Measurements from ENCODE around the gene ARRDC2.
"Not testable (repeated sequence)": the region's sequence is repeated elsewhere in the genome, so short reads cannot be mapped to it uniquely, and the experiment has no call there.

ARRDC2 gene

GRCh38 chr19:18016209-18016910, 8.4 kb downstream of the ARRDC2 start:
- DNase-seq (ENCODE audit: low read depth in 2 of 2), result no peak

GRCh38 chr19:18017275-18018083, 9.5 kb downstream of the ARRDC2 start:
- no peak for DNase-seq (ENCODE audit: low read depth in 2 of 2)

GRCh38 chr19:18020212-18021085, 12.5 kb downstream of the ARRDC2 start:
- no peak for DNase-seq (ENCODE audit: low read depth in 2 of 2)

GRCh38 chr19:18021121-18021755, 13.3 kb downstream of the ARRDC2 start:
- DNase-seq (ENCODE audit: low read depth in 2 of 2), result peak in 1 of 2 experiments; percentile 47

- DNase-seq (ENCODE audit: low read depth in 2 of 2), result peak in 1 of 2 experiments; percentile 28
Observed at GRCh38 chr19:18023622-18024251, 15.8 kb downstream of the ARRDC2 start.

- DNase-seq (ENCODE audit: low read depth in 2 of 2), result no peak
Observed at GRCh38 chr19:18027151-18027550, 19.2 kb downstream of the ARRDC2 start.

- no peak for DNase-seq (ENCODE audit: low read depth in 2 of 2)
Observed at GRCh38 chr19:18029617-18030338, 21.8 kb downstream of the ARRDC2 start.

- not testable (repeated sequence) for DNase-seq (ENCODE audit: low read depth in 2 of 2)
Observed at GRCh38 chr19:18031401-18031800, 23.4 kb downstream of the ARRDC2 start.

GRCh38 chr19:18032102-18032501, 24.1 kb downstream of the ARRDC2 start:
- not testable (repeated sequence) for DNase-seq (ENCODE audit: low read depth in 2 of 2)

- DNase-seq (ENCODE audit: low read depth in 2 of 2), result no peak
Observed at GRCh38 chr19:18041054-18041453, 33.1 kb downstream of the ARRDC2 start.

- no peak for DNase-seq (ENCODE audit: low read depth in 2 of 2)
Observed at GRCh38 chr19:18043676-18044075, 35.7 kb downstream of the ARRDC2 start.

GRCh38 chr19:18044825-18045304, 36.9 kb downstream of the ARRDC2 start:
- DNase-seq (ENCODE audit: low read depth in 2 of 2), result peak; percentile 74 to 86

GRCh38 chr19:18045307-18046050, 37.5 kb downstream of the ARRDC2 start:
- DNase-seq (ENCODE audit: low read depth in 2 of 2), result no peak

- no peak for DNase-seq (ENCODE audit: low read depth in 2 of 2)
Observed at GRCh38 chr19:18046059-18046718, 38.2 kb downstream of the ARRDC2 start.

- DNase-seq (ENCODE audit: low read depth in 2 of 2), result no peak
Observed at GRCh38 chr19:18049385-18049784, 41.4 kb downstream of the ARRDC2 start.

- no peak for DNase-seq (ENCODE audit: low read depth in 2 of 2)
Observed at GRCh38 chr19:18051887-18052286, 43.9 kb downstream of the ARRDC2 start.

- DNase-seq (ENCODE audit: low read depth in 2 of 2), result no peak
Observed at GRCh38 chr19:18053576-18054219, 45.7 kb downstream of the ARRDC2 start.

- no peak for DNase-seq (ENCODE audit: low read depth in 2 of 2)
Observed at GRCh38 chr19:18055967-18056366, 48.0 kb downstream of the ARRDC2 start.

All from stimulated activated CD4-positive, alpha-beta T cell treated with anti-CD3 and anti-CD28 coated beads, Interleukin-12 subunit alpha, Interleukin-12 subunit beta, amount 100 ng/mL, for 24 hours (primary cell).